NB4 (cell line): ENCODE data around the gene EDARADD.
"Not testable (repeated sequence)": the region's sequence is repeated elsewhere in the genome, so short reads cannot be mapped to it uniquely, and the experiment has no call there.

Experiments used
- DNase-seq: peaks from one replicate; pipeline ENCODE4 v3.0.0; 2010; ENCODE audit warnings: low read depth
- H3K4me3 ChIP-seq: one replicate; pipeline ENCODE4 v1.5.1; 2011; ENCODE audit warnings: mild to moderate bottlenecking, low read depth, low read length, moderate library complexity
- CTCF ChIP-seq: IDR thresholded peaks from one replicate; pipeline ENCODE4 v1.5.1; 2012; ENCODE audit warnings: low read depth, low read length
- MAX ChIP-seq: IDR thresholded peaks from 2 replicates; pipeline ENCODE4 v1.6.1; 2011; ENCODE audit warnings: low read depth, low read length
- MYC ChIP-seq: IDR thresholded peaks from 2 replicates; pipeline ENCODE4 v1.6.1; 2011; ENCODE audit warnings: low read depth, low read length
- POLR2A ChIP-seq: IDR thresholded peaks from 2 replicates; pipeline ENCODE4 v1.6.1; 2011; ENCODE audit warnings: mild to moderate bottlenecking; ENCODE audit not compliant: insufficient read length; ENCODE audit errors: extremely low read depth

Gene EDARADD

GRCh38 chr1:236494586-236495466 is 100.7 kb downstream of the EDARADD start:
- no peak for TF ChIP-seq MYC
- no peak for TF ChIP-seq CTCF
- no peak overlapping the region for H3K4me3 ChIP-seq
- DNase-seq: no peak

- no peak overlapping the region for H3K4me3 ChIP-seq
- DNase-seq: no peak
- TF ChIP-seq POLR2A (no peak), MYC (no peak), MAX (no peak)
These were observed 101.5 kb downstream of the EDARADD start for GRCh38 chr1:236495467-236496112.

GRCh38 chr1:236497908-236498307 is 103.8 kb downstream of the EDARADD start:
- DNase-seq: no peak
- H3K4me3 ChIP-seq: no peak overlapping the region
- TF ChIP-seq POLR2A (no peak), CTCF (no peak), MYC (no peak), MAX (no peak)

- H3K4me3 ChIP-seq: no peak overlapping the region
- no peak for DNase-seq
- no peak for TF ChIP-seq CTCF
- TF ChIP-seq MAX: no peak
- no peak for TF ChIP-seq MYC
- no peak for TF ChIP-seq POLR2A
These were observed 107.0 kb downstream of the EDARADD start for GRCh38 chr1:236501093-236501492.

- DNase-seq: no peak
- no peak overlapping the region for H3K4me3 ChIP-seq
- TF ChIP-seq POLR2A: no peak
- TF ChIP-seq MAX: no peak
- TF ChIP-seq MYC: no peak
- no peak for TF ChIP-seq CTCF
These were observed 108.5 kb downstream of the EDARADD start for GRCh38 chr1:236502579-236502971.

GRCh38 chr1:236502972-236503639 is 109.0 kb downstream of the EDARADD start:
- TF ChIP-seq CTCF (no peak), MYC (no peak), POLR2A (no peak), MAX (peak; percentile 17; the same call in 1 of the 2 replicates)
- DNase-seq: peak; percentile 80
- H3K4me3 ChIP-seq: peak overlapping the region; percentile 16

GRCh38 chr1:236504338-236504737 is 110.3 kb downstream of the EDARADD start:
- H3K4me3 ChIP-seq, DNase-seq: not testable (repeated sequence)
